ENCODE data around the gene MB21D2.

- no peak for TF ChIP-seq CTCF (IDR thresholded peaks at IDR 0.05 in 4 of 5, conservative IDR thresholded peaks at IDR 0.05 in 1 of 5)
- no peak for TF ChIP-seq POLR2A (IDR thresholded peaks at IDR 0.05)
Measured at GRCh38 chr3:192845526-192845855, 72.2 kb downstream of the MB21D2 start.

Measured in gastrocnemius medialis (tissue), 4 donors.